K562 (cell line): Measurements from ENCODE around the gene RDH13. TPM values are rescaled to one million over a fixed set of nuclear protein-coding genes. Genes with fewer than 3 reads are reported as not detected.

Experiments
- ATAC-seq: fragments of 200-7000 bp; cut with Tn5 transposase; 3 replicates; pipeline ENCODE4 v1.9.1; 2020; ENCODE audit warnings: moderate library complexity
- BruUV-seq: library from RNA; stranded (reverse); fragments of 400-500 nt; replicated peaks from 2 replicates; lab custom pipeline; 2021; lab: Mats Ljungman, UMichigan
- CTCF ChIA-PET: fragments of 300-600 bp; formaldehyde crosslinking; extraction: SDS; loops from one replicate; lab custom pipeline; 2021; ENCODE audit warnings: low intra/inter-chr PET ratio; lab: Yijun Ruan, JAX
- POLR2A ChIA-PET: fragments of 300-600, 350-650 bp; sonication (Branson Sonifier 250); formaldehyde crosslinking; extraction: SDS; loops from one replicate; lab custom pipeline; 2021; ENCODE audit warnings: antibody characterized with exemption, inconsistent platforms; lab: Yijun Ruan, JAX
- DNase-seq, 4 experiments: peaks; one replicate each; pipeline versions ENCODE4 v3.0.0 to v3.0.0-alpha.2; 2011 to 2018; ENCODE audit warnings: low spot score in 3 of 4, mixed read lengths in 3 of 4; ENCODE audit errors: extremely low read depth in 1 of 4
- FAIRE-seq: peaks from 2 replicates; lab custom pipeline; 2011; peaks lifted over from hg19 to GRCh38; lab: Jason Lieb, UNC
- H2AFZ ChIP-seq: 2 replicates; pipeline ENCODE4 v1.6.0; 2011; ENCODE audit warnings: low read depth, low read length, control low read depth, inconsistent platforms
- H3K27ac ChIP-seq: fragments of 200-600 bp; 3 replicates; pipeline ENCODE4 v1.8.0; 2011; ENCODE audit warnings: low read depth, mild to moderate bottlenecking, control low read depth, inconsistent platforms, low read length, moderate library complexity, mixed read lengths; ENCODE audit errors: extremely low read depth
- H3K27me3 ChIP-seq, 2 experiments: fragments of 300-600 bp in 1 of 2; 2 replicates in 1 of 2; 3 replicates in 1 of 2; pipeline versions ENCODE4 v1.6.0 to v1.8.0; 2011; ENCODE audit warnings: inconsistent platforms in 2 of 2, low read length in 2 of 2, mild to moderate bottlenecking in 1 of 2, mixed read lengths in 1 of 2, moderate library complexity in 1 of 2; ENCODE audit not compliant: control insufficient read depth in 2 of 2, insufficient read depth in 2 of 2
- H3K36me3 ChIP-seq: fragments of 300-600 bp; 3 replicates; pipeline ENCODE4 v1.8.0; 2011; ENCODE audit warnings: mild to moderate bottlenecking, low read length, inconsistent platforms; ENCODE audit not compliant: control insufficient read depth, insufficient read depth
- H3K4me1 ChIP-seq, 2 experiments: fragments of 200-600 bp in 1 of 2; replicated peaks in 1 of 2; 2 replicates in 1 of 2; 3 replicates in 1 of 2; pipeline versions ENCODE4 v1.5.1 to v1.8.0; 2011; ENCODE audit warnings: inconsistent platforms in 2 of 2, low read length in 2 of 2, mild to moderate bottlenecking in 1 of 2, mixed read lengths in 1 of 2, moderate library complexity in 1 of 2; ENCODE audit not compliant: control insufficient read depth in 2 of 2, insufficient read depth in 2 of 2
- H3K4me2 ChIP-seq: 2 replicates; pipeline ENCODE4 v1.6.1; 2011; ENCODE audit warnings: low read length, control low read depth, inconsistent platforms, mixed read lengths; ENCODE audit not compliant: insufficient read depth
- H3K4me3 ChIP-seq: fragments of 200-600 bp; sonication (generic), shearing (Covaris generic); 2 replicates; pipeline ENCODE4 v1.5.1; 2016; ENCODE audit warnings: control low read depth, inconsistent platforms
- H3K79me2 ChIP-seq: fragments of 200-600 bp; 3 replicates; pipeline ENCODE4 v1.8.0; 2011; ENCODE audit warnings: low read length, inconsistent platforms; ENCODE audit not compliant: control insufficient read depth, insufficient read depth
- H3K9ac ChIP-seq, 2 experiments: 2 replicates each; pipeline versions ENCODE4 v1.6.0 to v1.6.1; 2011; ENCODE audit warnings: low read depth in 2 of 2, low read length in 2 of 2, control low read depth in 1 of 2, inconsistent platforms in 1 of 2, mild to moderate bottlenecking in 1 of 2, mixed read lengths in 1 of 2; ENCODE audit not compliant: insufficient read depth in 1 of 2
- H3K9me1 ChIP-seq: one replicate; pipeline ENCODE4 v1.6.0; 2011; ENCODE audit warnings: inconsistent platforms, mild to moderate bottlenecking, low read length, moderate library complexity; ENCODE audit not compliant: control insufficient read depth, insufficient read depth
- H3K9me3 ChIP-seq: replicated peaks from 2 replicates; pipeline ENCODE4 v1.5.1; 2011; ENCODE audit warnings: low read depth, low read length, inconsistent platforms; ENCODE audit not compliant: control insufficient read depth, insufficient read depth
- H4K20me1 ChIP-seq: replicated peaks from 2 replicates; pipeline ENCODE4 v1.6.1; 2011; ENCODE audit warnings: low read length, inconsistent platforms, mixed read lengths; ENCODE audit not compliant: control insufficient read depth, insufficient read depth
- ARHGAP35 ChIP-seq: fragments of 450-650 bp; IDR thresholded peaks from 2 replicates; pipeline ENCODE4 v1.6.1; 2018; ENCODE audit not compliant: partially characterized antibody
- FOXA3 ChIP-seq, 2 experiments: fragments of 450-650 bp in 1 of 2; sonication (generic) in 1 of 2; formaldehyde crosslinking; IDR thresholded peaks in 1 of 2; conservative IDR thresholded peaks in 1 of 2; 2 replicates each; pipeline versions ENCODE4 v1.4.0 to v1.8.0; 2020 to 2022; ENCODE audit warnings: mild to moderate bottlenecking in 2 of 2, missing genetic modification reagents in 1 of 2
- GTF2F1 ChIP-seq: IDR thresholded peaks from 2 replicates; pipeline ENCODE4 v1.6.1; 2011; ENCODE audit warnings: low read depth, low read length, improper control_type of control experiment
- NR0B1 ChIP-seq: fragments of 450-650 bp; IDR thresholded peaks from one replicate; pipeline ENCODE4 v1.6.1; 2018; ENCODE audit warnings: mild to moderate bottlenecking, moderate library complexity; ENCODE audit not compliant: partially characterized antibody
- RBFOX2 ChIP-seq: fragments of 200-400 bp; formaldehyde crosslinking; IDR thresholded peaks from 2 replicates; pipeline ENCODE4 v1.6.1; 2017; ENCODE audit warnings: low read depth, mild to moderate bottlenecking, low read length, moderate library complexity
- TAF1 ChIP-seq: IDR thresholded peaks from 2 replicates; pipeline ENCODE4 v1.6.1; 2011; ENCODE audit warnings: mild to moderate bottlenecking, low read length, moderate library complexity; ENCODE audit not compliant: insufficient read depth, control insufficient read depth, severe bottlenecking; ENCODE audit errors: extremely low read depth
- USF1 ChIP-seq: sonication (generic); formaldehyde crosslinking; IDR thresholded peaks from 2 replicates; pipeline ENCODE4 v1.9.0; 2022; ENCODE audit warnings: mild to moderate bottlenecking, missing genetic modification reagents
- ZBTB33 ChIP-seq: sonication (generic); formaldehyde crosslinking; IDR thresholded peaks from 2 replicates; pipeline ENCODE4 v1.8.1; 2023; ENCODE audit warnings: mild to moderate bottlenecking, missing genetic modification reagents
- ZNF184 ChIP-seq: sonication (generic); formaldehyde crosslinking; IDR thresholded peaks from 2 replicates; pipeline ENCODE4 v1.5.0; 2020; ENCODE audit warnings: missing genetic modification reagents
- ZNF398 ChIP-seq: fragments of 250-450 bp; sonication (Bioruptor Pico); IDR thresholded peaks from 2 replicates; pipeline ENCODE4 v1.8.0; 2021; ENCODE audit warnings: moderate library complexity, mild to moderate bottlenecking, inconsistent platforms
- ZNF511 ChIP-seq: sonication (generic); formaldehyde crosslinking; IDR thresholded peaks from 2 replicates; pipeline ENCODE4 v1.8.0; 2022; ENCODE audit warnings: mild to moderate bottlenecking, missing genetic modification reagents
- WGBS: fragments of 100-300 bp; shearing (Covaris generic); methylation state at CpG from one replicate; pipeline ENCODE4 v1.1.6; 2016; ENCODE audit warnings: low coverage, mixed read lengths; ENCODE audit not compliant: insufficient coverage; ENCODE audit errors: missing lambda C conversion rate; 5-methylcytosine and 5-hydroxymethylcytosine counted together
- in situ Hi-C: fragments of 300-500 bp; cut with MboI; formaldehyde crosslinking; loops from 4 replicates; pipeline ENCODE4 v1.15.0; 2018; ENCODE audit warnings: inconsistent platforms, mixed read lengths
- intact Hi-C: fragments of 100-400 bp; cut with micrococcal nuclease; formaldehyde crosslinking; loops from 2 replicates; pipeline ENCODE4 v1.14.2; 2022
- polyA plus RNA-seq, 8 experiments: library from polyadenylated mRNA; depleted of rRNA in 4 of 8; stranded (reverse) in 5 of 8; unstranded in 3 of 8; fragments of >200 nt; fragmentation: Nextera tagmentation in 2 of 8; fragmentation: Illumina TruSeq in 1 of 8; extraction: Ambion mirVana in 2 of 8; extraction: Trizol in 1 of 8; gene quantifications; 2 replicates each; pipeline versions ENCODE4 v1.2.1 to v1.2.3, GENCODE V29; 2011 to 2014; ENCODE audit warnings: inconsistent platforms in 1 of 8, missing spikeins in 1 of 8
- total RNA-seq, 7 experiments: library from RNA; depleted of rRNA in 6 of 7; stranded (reverse); fragments of >200 nt in 6 of 7; fragmentation: Illumina TruSeq in 2 of 7; extraction: Trizol in 2 of 7; gene quantifications; 2 replicates each; pipeline versions ENCODE4 v1.2.1 to v1.2.3, GENCODE V29; 2011 to 2021; ENCODE audit warnings: low replicate concordance in 1 of 7

The RDH13 gene
- total and polyA plus RNA-seq, 9 of the 15 experiments (the other 6 are each of a cell fraction or from before 2014, with no cell fraction given) = 7.5 to 70.3 (median 39.5) TPM

GRCh38 chr19:55082020-55082851 is 19.3 kb upstream of the RDH13 start:
- no TSS peak for BruUV-seq
- no peak overlapping the region for H3K4me3 ChIP-seq
- H3K4me2 ChIP-seq = no peak overlapping the region
- TF ChIP-seq RBFOX2 = peak; percentile 32; the same call in 1 of the 2 replicates
- TF ChIP-seq ZNF184 (CRISPR knock-in tag) = no peak
- peak; percentile 83 for TF ChIP-seq ZBTB33
- TF ChIP-seq ARHGAP35 = no peak
- TF ChIP-seq GTF2F1 = no peak
- no peak for TF ChIP-seq NR0B1
- no peak for TF ChIP-seq USF1 (CRISPR knock-in tag)
- TF ChIP-seq FOXA3 (CRISPR knock-in tag; conservative IDR thresholded peaks at IDR 0.05 in 1 of 2, IDR thresholded peaks at IDR 0.05 in 1 of 2) = 0 out of 4 replicates have a peak, but pooled peaks of 1 of the 2 experiments have one; percentile 35
- no peak for TF ChIP-seq ZNF398 (CRISPR knock-in tag)
- no peak for TF ChIP-seq TAF1
- no peak for TF ChIP-seq ZNF511 (CRISPR knock-in tag)

More at GRCh38 chr19:55082020-55082851, 19.3 kb upstream of the RDH13 start:
- peak in 3 of 4 experiments; percentile 43 to 71 (median 51) for DNase-seq
- no peak overlapping the region for H3K27ac ChIP-seq
- peak; percentile 75 for FAIRE-seq
- intact Hi-C loops = loop anchor here (10.0 kb wide), 1 partner anchor 333 kb away; no protein-coding TSS in a partner anchor
- peaks cover 7% of the 10 kb centered on the region; the same call in 2 of the 3 replicates for H3K79me2 ChIP-seq
- POLR2A ChIA-PET = interaction anchor here (1.5 kb wide), 1 partner anchor 36 kb away, joined by 4 read pairs; no protein-coding TSS in a partner anchor
- in situ Hi-C loops = no loop called here
- no peak for ATAC-seq
- H4K20me1 ChIP-seq = no peaks in the 10 kb centered on the region
- no peak overlapping the region for H2AFZ ChIP-seq
- no peak overlapping the region for H3K9ac ChIP-seq
- H3K9me1 ChIP-seq = no peaks in the 10 kb centered on the region
- WGBS = 80% methylated on average over 22 of the region's 64 CpGs
- CTCF ChIA-PET = no interaction called here
- H3K36me3 ChIP-seq = peaks cover 13% of the 10 kb centered on the region; the same call in 1 of the 3 replicates
- H3K9me3 ChIP-seq = no peaks in the 10 kb centered on the region
- H3K4me1 ChIP-seq = peaks cover 0 to 60% of the 10 kb centered on the region in 2 experiments; a peak in 3 of 5 replicates
- no peaks in the 10 kb centered on the region for H3K27me3 ChIP-seq
